H9 (cell line): ENCODE results near the gene CCDC92B. TPM values are rescaled to one million over a fixed set of nuclear protein-coding genes. Genes with fewer than 3 reads are reported as not detected.
A peak's percentile ranks its signal among the peaks of the same experiment; 100 is the strongest.

ENCODE experiments used
- DNase-seq: peaks from one replicate; pipeline ENCODE4 v3.0.0-alpha.2; 2017
- H2AFZ ChIP-seq: one replicate; pipeline ENCODE4 v1.6.1; 2013; ENCODE audit warnings: mild to moderate bottlenecking, low read length, control low read depth, moderate library complexity
- H2AK5ac ChIP-seq: 2 replicates; pipeline ENCODE4 v1.6.1; 2013; ENCODE audit warnings: low read length, control low read depth, mixed read lengths; ENCODE audit not compliant: insufficient read length
- H2BK120ac ChIP-seq: one replicate; pipeline ENCODE4 v1.6.1; 2013; ENCODE audit warnings: low read depth, mild to moderate bottlenecking, low read length, control low read depth, inconsistent platforms; ENCODE audit not compliant: poor library complexity, severe bottlenecking
- H2BK12ac ChIP-seq: 2 replicates; pipeline ENCODE4 v1.6.1; 2013; ENCODE audit warnings: low read length, control low read depth, mixed read lengths, low read depth; ENCODE audit not compliant: insufficient read length
- H2BK15ac ChIP-seq: 2 replicates; pipeline ENCODE4 v1.6.1; 2013; ENCODE audit warnings: low read depth, low read length, control low read depth
- H2BK20ac ChIP-seq: one replicate; pipeline ENCODE4 v1.6.1; 2013; ENCODE audit warnings: low read depth, mild to moderate bottlenecking, low read length, control low read depth, inconsistent platforms; ENCODE audit not compliant: poor library complexity, severe bottlenecking
- H2BK5ac ChIP-seq: 2 replicates; pipeline ENCODE4 v1.6.1; 2013; ENCODE audit warnings: low read length, control low read depth, mixed read lengths; ENCODE audit not compliant: insufficient read length
- H3K14ac ChIP-seq: 2 replicates; pipeline ENCODE4 v1.6.1; 2013; ENCODE audit warnings: low read length, control low read depth; ENCODE audit not compliant: insufficient read depth
- H3K18ac ChIP-seq: 2 replicates; pipeline ENCODE4 v1.6.1; 2013; ENCODE audit warnings: low read depth, mild to moderate bottlenecking, mixed read lengths, low read length, control low read depth; ENCODE audit not compliant: insufficient read length
- H3K23ac ChIP-seq: 2 replicates; pipeline ENCODE4 v1.6.1; 2013; ENCODE audit warnings: low read length, control low read depth, mixed read lengths, low read depth; ENCODE audit not compliant: insufficient read length
- H3K23me2 ChIP-seq: 2 replicates; pipeline ENCODE4 v1.6.1; 2013; ENCODE audit warnings: low read depth, mild to moderate bottlenecking, mixed read lengths, low read length, control low read depth; ENCODE audit not compliant: insufficient read length, poor library complexity, severe bottlenecking
- H3K27ac ChIP-seq: 2 replicates; pipeline ENCODE4 v1.5.1; 2013; ENCODE audit warnings: low read length, control low read depth, mixed read lengths, low read depth; ENCODE audit not compliant: insufficient read length
- H3K27me3 ChIP-seq: 2 replicates; pipeline ENCODE4 v1.6.1; 2013; ENCODE audit warnings: low read length, control low read depth, inconsistent platforms; ENCODE audit not compliant: insufficient read depth
- H3K4ac ChIP-seq: 2 replicates; pipeline ENCODE4 v1.6.1; 2013; ENCODE audit warnings: low read depth, mild to moderate bottlenecking, control low read depth, inconsistent platforms, low read length, moderate library complexity
- H3K4me1 ChIP-seq: 2 replicates; pipeline ENCODE4 v1.6.1; 2013; ENCODE audit warnings: low read length, control low read depth, inconsistent platforms; ENCODE audit not compliant: insufficient read depth
- H3K4me2 ChIP-seq: 2 replicates; pipeline ENCODE4 v1.6.1; 2013; ENCODE audit warnings: low read length, control low read depth, mixed read lengths; ENCODE audit not compliant: insufficient read length, insufficient read depth
- H3K56ac ChIP-seq: 2 replicates; pipeline ENCODE4 v1.6.1; 2013; ENCODE audit warnings: low read depth, mild to moderate bottlenecking, mixed read lengths, low read length, control low read depth; ENCODE audit not compliant: insufficient read length
- H3K79me1 ChIP-seq: 2 replicates; pipeline ENCODE4 v1.6.1; 2013; ENCODE audit warnings: low read depth, mild to moderate bottlenecking, moderate library complexity, low read length, control low read depth, inconsistent platforms; ENCODE audit not compliant: insufficient read depth, poor library complexity, severe bottlenecking
- H3K79me2 ChIP-seq: 2 replicates; pipeline ENCODE4 v1.6.1; 2013; ENCODE audit warnings: low read length, control low read depth, inconsistent platforms; ENCODE audit not compliant: insufficient read depth
- H3K9ac ChIP-seq: 2 replicates; pipeline ENCODE4 v1.6.1; 2013; ENCODE audit warnings: low read length, control low read depth, mixed read lengths; ENCODE audit not compliant: insufficient read length; ENCODE audit errors: extremely low read depth
- H3K9me3 ChIP-seq: one replicate; pipeline ENCODE4 v1.6.1; 2013; ENCODE audit warnings: low read depth, low read length, inconsistent platforms; ENCODE audit not compliant: control insufficient read depth
- H3T11ph ChIP-seq: one replicate; pipeline ENCODE4 v1.6.1; 2013; ENCODE audit warnings: mild to moderate bottlenecking, low read length, control low read depth, inconsistent platforms
- H4K20me1 ChIP-seq: one replicate; pipeline ENCODE4 v1.6.1; 2013; ENCODE audit not compliant: control insufficient read depth, insufficient read length, insufficient read depth
- H4K5ac ChIP-seq: 2 replicates; pipeline ENCODE4 v1.6.1; 2013; ENCODE audit warnings: low read depth, mild to moderate bottlenecking, mixed read lengths, low read length, control low read depth; ENCODE audit not compliant: insufficient read length
- H4K8ac ChIP-seq: replicated peaks from 2 replicates; pipeline ENCODE4 v1.6.1; 2013; ENCODE audit warnings: low read length, control low read depth, mixed read lengths, low read depth; ENCODE audit not compliant: insufficient read length
- H4K91ac ChIP-seq: 2 replicates; pipeline ENCODE4 v1.6.1; 2013; ENCODE audit warnings: low read depth, mild to moderate bottlenecking, moderate library complexity, mixed read lengths, low read length, control low read depth; ENCODE audit not compliant: insufficient read length
- H3K27ac Mint-ChIP-seq, 3 experiments: 2 replicates in 2 of 3; 3 replicates in 1 of 3; pipeline ENCODE4 v1.8.0; 2020 to 2021; ENCODE audit warnings: mixed read lengths in 3 of 3, mild to moderate bottlenecking in 1 of 3, moderate library complexity in 1 of 3
- H3K27me3 Mint-ChIP-seq: 2 replicates; pipeline ENCODE4 v1.8.0; 2021; ENCODE audit warnings: low read depth, mild to moderate bottlenecking, moderate library complexity, mixed read lengths
- H3K36me3 Mint-ChIP-seq, 3 experiments: 2 replicates in 2 of 3; 3 replicates in 1 of 3; pipeline ENCODE4 v1.8.0; 2020 to 2021; ENCODE audit warnings: low read depth in 3 of 3, mixed read lengths in 3 of 3; ENCODE audit not compliant: insufficient read depth in 1 of 3
- H3K4me1 Mint-ChIP-seq, 2 experiments: 2 replicates each; pipeline ENCODE4 v1.8.0; 2020; ENCODE audit warnings: mixed read lengths in 2 of 2
- H3K4me3 Mint-ChIP-seq, 2 experiments: 2 replicates in 1 of 2; 3 replicates in 1 of 2; pipeline ENCODE4 v1.8.0; 2020 to 2021; ENCODE audit warnings: mild to moderate bottlenecking in 2 of 2, mixed read lengths in 2 of 2, moderate library complexity in 1 of 2
- H3K9me3 Mint-ChIP-seq, 2 experiments: 2 replicates in 1 of 2; 3 replicates in 1 of 2; pipeline ENCODE4 v1.8.0; 2020; ENCODE audit warnings: mild to moderate bottlenecking in 2 of 2, mixed read lengths in 2 of 2, moderate library complexity in 1 of 2
- WGBS: extraction: QIAGEN DNeasy Blood & Tissue Kit; methylation state at CpG from one replicate; pipeline ENCODE4 v1.1.7; 2013; ENCODE audit warnings: missing lambda C conversion rate, low lambda C conversion rate, mixed read lengths; ENCODE audit not compliant: insufficient read length; ENCODE audit errors: extremely low coverage; 5-methylcytosine and 5-hydroxymethylcytosine counted together
- total RNA-seq: library from RNA; stranded (reverse); gene quantifications from 2 replicates; pipeline ENCODE4 v1.2.1, GENCODE V29; 2021
- TF ChIP-seq, protein P1 (sequence below): fragments of 200-600 bp; sonication (generic); conservative IDR thresholded peaks from 3 replicates; pipeline ENCODE4 v1.8.0; 2021; ENCODE audit warnings: antibody characterized with exemption, mild to moderate bottlenecking

The CCDC92B gene
- total RNA-seq, 1 experiment from 2014 or later: 8.0 TPM

DNA sequence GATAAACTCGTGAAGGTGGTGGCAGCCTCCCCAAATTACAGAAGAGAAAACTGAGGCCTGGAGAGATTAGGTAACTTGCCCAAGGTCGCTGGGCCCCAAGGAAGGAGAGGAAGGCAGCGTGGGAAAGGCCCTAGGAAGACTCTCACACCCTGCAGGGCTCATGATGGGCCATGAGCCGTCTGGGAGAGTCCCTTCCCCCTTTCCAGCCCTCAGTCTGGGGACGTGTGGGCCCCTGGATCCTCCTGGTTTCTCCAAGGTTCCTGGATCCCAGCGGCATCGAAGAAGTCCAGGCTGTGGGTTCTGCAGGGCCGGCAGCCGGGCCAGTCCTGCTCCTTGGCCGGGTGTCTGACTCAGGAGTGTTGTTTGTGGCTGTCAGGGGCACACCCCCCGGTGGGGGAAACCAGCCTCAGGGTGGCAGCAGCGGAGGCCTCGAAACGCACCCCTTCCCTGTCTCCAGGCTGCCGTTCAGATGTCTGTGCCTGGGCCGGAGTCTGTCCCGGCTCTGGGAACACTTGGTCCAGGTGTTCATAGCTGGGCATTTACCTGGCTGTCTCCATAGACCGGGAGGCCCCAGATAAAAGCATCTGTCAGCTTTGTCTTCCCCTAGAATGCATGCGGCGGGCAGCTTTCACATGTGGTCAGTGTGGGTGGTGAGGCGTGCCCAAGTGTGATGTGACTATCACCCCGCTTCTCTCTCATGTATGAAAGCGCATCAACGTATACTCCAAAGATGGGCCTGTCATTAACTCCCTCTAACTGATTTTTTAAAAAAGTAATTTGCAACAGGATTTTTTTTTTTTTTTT lies 43.1 kb upstream of the CCDC92B start:
- H2BK5ac ChIP-seq: no peak overlapping the region
- no peak overlapping the region for H3K9ac ChIP-seq
- H2BK120ac ChIP-seq: no peak overlapping the region

More for the DNA sequence above, 43.1 kb upstream of the CCDC92B start:
- Mint-ChIP-seq H3K4me1 (peaks cover 5 to 14% of the 10 kb centered on the region in 2 experiments), H3K4me3 (no peak overlapping the region), H3K27me3 (no peaks in the 10 kb centered on the region), H3K27ac (peak overlapping the region in 1 of 3 experiments; percentile 42; a peak in 2 of 7 replicates), H3K9me3 (no peaks in the 10 kb centered on the region), H3K36me3 (no peaks in the 10 kb centered on the region)
- no peak overlapping the region for H3T11ph ChIP-seq
- no peak overlapping the region for H2BK15ac ChIP-seq
- no peaks in the 10 kb centered on the region for H3K9me3 ChIP-seq
- H3K4ac ChIP-seq: no peak overlapping the region
- no peak overlapping the region for H4K91ac ChIP-seq
- 0 out of 2 replicates have a peak overlapping the region, but pooled peaks have one; percentile 31 for H3K14ac ChIP-seq
- no peaks in the 10 kb centered on the region for H3K4me1 ChIP-seq
- H4K20me1 ChIP-seq: peaks cover 2% of the 10 kb centered on the region
- H3K56ac ChIP-seq: no peak overlapping the region
- H3K23ac ChIP-seq: no peak overlapping the region
- H2BK20ac ChIP-seq: no peak overlapping the region
- no peak overlapping the region for H3K27ac ChIP-seq
- H4K5ac ChIP-seq: no peak overlapping the region
- H3K79me1 ChIP-seq: no peaks in the 10 kb centered on the region
- H2AK5ac ChIP-seq: no peak overlapping the region
- H3K4me2 ChIP-seq: no peak overlapping the region
- no peak overlapping the region for H2BK12ac ChIP-seq
- TF ChIP-seq, protein P1, sequence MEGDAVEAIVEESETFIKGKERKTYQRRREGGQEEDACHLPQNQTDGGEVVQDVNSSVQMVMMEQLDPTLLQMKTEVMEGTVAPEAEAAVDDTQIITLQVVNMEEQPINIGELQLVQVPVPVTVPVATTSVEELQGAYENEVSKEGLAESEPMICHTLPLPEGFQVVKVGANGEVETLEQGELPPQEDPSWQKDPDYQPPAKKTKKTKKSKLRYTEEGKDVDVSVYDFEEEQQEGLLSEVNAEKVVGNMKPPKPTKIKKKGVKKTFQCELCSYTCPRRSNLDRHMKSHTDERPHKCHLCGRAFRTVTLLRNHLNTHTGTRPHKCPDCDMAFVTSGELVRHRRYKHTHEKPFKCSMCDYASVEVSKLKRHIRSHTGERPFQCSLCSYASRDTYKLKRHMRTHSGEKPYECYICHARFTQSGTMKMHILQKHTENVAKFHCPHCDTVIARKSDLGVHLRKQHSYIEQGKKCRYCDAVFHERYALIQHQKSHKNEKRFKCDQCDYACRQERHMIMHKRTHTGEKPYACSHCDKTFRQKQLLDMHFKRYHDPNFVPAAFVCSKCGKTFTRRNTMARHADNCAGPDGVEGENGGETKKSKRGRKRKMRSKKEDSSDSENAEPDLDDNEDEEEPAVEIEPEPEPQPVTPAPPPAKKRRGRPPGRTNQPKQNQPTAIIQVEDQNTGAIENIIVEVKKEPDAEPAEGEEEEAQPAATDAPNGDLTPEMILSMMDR: no peak
- no peak overlapping the region for H3K18ac ChIP-seq
- DNase-seq: no peak
- H3K27me3 ChIP-seq: no peaks in the 10 kb centered on the region
- H3K23me2 ChIP-seq: no peaks in the 10 kb centered on the region
- no peaks in the 10 kb centered on the region for H3K79me2 ChIP-seq
- H4K8ac ChIP-seq: no peak overlapping the region
- H2AFZ ChIP-seq: no peak overlapping the region
- WGBS: no CpG with 5 or more reads among the region's 24 CpGs
